Karpas-422 (cell line): ENCODE data around the gene RAD51B. TPM values are rescaled to one million over a fixed set of nuclear protein-coding genes. Genes with fewer than 3 reads are reported as not detected.

Source experiments
- DNase-seq: peaks from one replicate; pipeline ENCODE4 v3.0.0-alpha.2; 2015
- H2AFZ ChIP-seq: fragments of 200-600 bp; sonication (generic); 2 replicates; pipeline ENCODE4 v1.6.1; 2014; ENCODE audit warnings: antibody characterized with exemption, low read length, mixed read lengths
- H3K27ac ChIP-seq: fragments of 200-600 bp; sonication (generic); 2 replicates; pipeline ENCODE4 v1.5.1; 2014; ENCODE audit warnings: mild to moderate bottlenecking, low read length, moderate library complexity
- H3K27me3 ChIP-seq: fragments of 200-600 bp; sonication (generic); 2 replicates; pipeline ENCODE4 v1.6.1; 2014; ENCODE audit warnings: low read length, mixed read lengths
- H3K36me3 ChIP-seq: fragments of 200-600 bp; sonication (generic); 2 replicates; pipeline ENCODE4 v1.6.1; 2014; ENCODE audit warnings: low read length, mixed read lengths; ENCODE audit not compliant: insufficient read depth
- H3K4me1 ChIP-seq: fragments of 200-600 bp; sonication (generic); 2 replicates; pipeline ENCODE4 v1.6.1; 2014; ENCODE audit warnings: mild to moderate bottlenecking, low read length, mixed read lengths
- H3K4me2 ChIP-seq: fragments of 200-600 bp; sonication (generic); 2 replicates; pipeline ENCODE4 v1.6.1; 2014; ENCODE audit warnings: low read length, low read depth, mild to moderate bottlenecking; ENCODE audit not compliant: poor library complexity, severe bottlenecking
- H3K4me3 ChIP-seq: fragments of 200-600 bp; sonication (generic); 2 replicates; pipeline ENCODE4 v1.5.1; 2014; ENCODE audit warnings: mild to moderate bottlenecking, antibody characterized with exemption, low read length, mixed read lengths
- H3K79me2 ChIP-seq: fragments of 200-600 bp; sonication (generic); 2 replicates; pipeline ENCODE4 v1.6.1; 2014; ENCODE audit warnings: mild to moderate bottlenecking, low read length, mixed read lengths
- H3K9ac ChIP-seq: fragments of 200-600 bp; sonication (generic); 2 replicates; pipeline ENCODE4 v1.6.0; 2014; ENCODE audit warnings: low read length
- H3K9me2 ChIP-seq: fragments of 200-600 bp; sonication (generic), shearing (Covaris generic); replicated peaks from 2 replicates; pipeline ENCODE4 v1.6.0; 2014; ENCODE audit warnings: mild to moderate bottlenecking, low read length, moderate library complexity; ENCODE audit not compliant: insufficient read depth
- H3K9me3 ChIP-seq: fragments of 300-700, 200-600 bp; sonication (generic); 2 replicates; pipeline ENCODE4 v1.6.1; 2014; ENCODE audit warnings: low read length, mixed read lengths
- H4K20me1 ChIP-seq: fragments of 200-600 bp; sonication (generic); 2 replicates; pipeline ENCODE4 v1.6.1; 2014; ENCODE audit warnings: mild to moderate bottlenecking, antibody characterized with exemption, low read length, low read depth; ENCODE audit not compliant: insufficient read depth
- small RNA-seq: library from RNA; depleted of rRNA; stranded (forward); fragments of <200 nt; gene quantifications from one replicate; pipeline ENCODE3, GENCODE V24; 2014
- total RNA-seq: library from RNA; depleted of rRNA; stranded (reverse); fragments of >200 nt; shearing (Covaris generic); gene quantifications from 2 replicates; pipeline ENCODE4 v1.2.3, GENCODE V29; 2014; ENCODE audit warnings: low replicate concordance; rRNA removed

Gene RAD51B
- total RNA-seq, 1 experiment from 2014 or later: 107 TPM

- Histone ChIP-seq H3K9me3 (no peaks in the 10 kb centered on the region), H3K27ac (no peak overlapping the region), H3K9ac (no peak overlapping the region), H3K9me2 (no peaks in the 10 kb centered on the region), H3K79me2 (no peaks in the 10 kb centered on the region), H3K36me3 (no peaks in the 10 kb centered on the region), H3K4me2 (no peak overlapping the region), H3K27me3 (no peaks in the 10 kb centered on the region), H3K4me1 (no peaks in the 10 kb centered on the region), H4K20me1 (no peaks in the 10 kb centered on the region), H3K4me3 (no peak overlapping the region), H2AFZ (no peak overlapping the region)
- no peak for DNase-seq
Observed at GRCh38 chr14:68772761-68773381, 953.3 kb downstream of the RAD51B start.

- Histone ChIP-seq H4K20me1 (no peaks in the 10 kb centered on the region), H3K4me2 (no peak overlapping the region), H3K9ac (no peak overlapping the region), H3K27me3 (no peaks in the 10 kb centered on the region), H3K27ac (no peak overlapping the region), H2AFZ (no peak overlapping the region), H3K9me3 (no peaks in the 10 kb centered on the region), H3K4me3 (no peak overlapping the region), H3K9me2 (no peaks in the 10 kb centered on the region), H3K4me1 (no peaks in the 10 kb centered on the region), H3K79me2 (no peaks in the 10 kb centered on the region), H3K36me3 (no peaks in the 10 kb centered on the region)
- DNase-seq: no peak
Observed at GRCh38 chr14:68774771-68775613, 955.4 kb downstream of the RAD51B start.

GRCh38 chr14:68775614-68776126, 956.1 kb downstream of the RAD51B start:
- Histone ChIP-seq H3K4me3 (no peak overlapping the region), H2AFZ (no peak overlapping the region), H3K4me2 (no peak overlapping the region), H3K9me2 (no peaks in the 10 kb centered on the region), H4K20me1 (no peaks in the 10 kb centered on the region), H3K27me3 (no peaks in the 10 kb centered on the region), H3K9me3 (no peaks in the 10 kb centered on the region), H3K36me3 (no peaks in the 10 kb centered on the region), H3K9ac (no peak overlapping the region), H3K27ac (no peak overlapping the region), H3K4me1 (no peaks in the 10 kb centered on the region), H3K79me2 (no peaks in the 10 kb centered on the region)
- DNase-seq: peak; percentile 71

GRCh38 chr14:68777644-68778043, 958.1 kb downstream of the RAD51B start:
- H3K27me3 ChIP-seq: no peaks in the 10 kb centered on the region
- H2AFZ ChIP-seq: no peak overlapping the region
- H3K9me3 ChIP-seq: no peaks in the 10 kb centered on the region
- no peak overlapping the region for H3K27ac ChIP-seq
- no peak overlapping the region for H3K9ac ChIP-seq
- no peak overlapping the region for H3K4me3 ChIP-seq
- no peaks in the 10 kb centered on the region for H3K4me1 ChIP-seq
- no peak overlapping the region for H3K4me2 ChIP-seq
- DNase-seq: no peak
- H4K20me1 ChIP-seq: no peaks in the 10 kb centered on the region
- H3K9me2 ChIP-seq: no peaks in the 10 kb centered on the region
- H3K79me2 ChIP-seq: no peaks in the 10 kb centered on the region
- H3K36me3 ChIP-seq: no peaks in the 10 kb centered on the region

Small RNAs within 50 kb of the gene (small RNA-seq; reads per million reads assigned to genes)
- gene RN7SL108P: not detected
- gene RN7SL706P: 0.24 reads per million
- gene RNU6-921P: not detected

Other genes starting within 250 kb of the RAD51B start
- 76.5 and 112 TPM in 2 replicates for gene PIGH, start 219.5 kb upstream of the RAD51B start, total RNA-seq
- gene ARG2, start 199.9 kb upstream of the RAD51B start, total RNA-seq: 6.0 and 17.7 TPM in 2 replicates
- 105 and 106 TPM in 2 replicates for gene VTI1B, start 145.1 kb upstream of the RAD51B start, total RNA-seq
- 126 and 147 TPM in 2 replicates for gene RDH11, start 124.0 kb upstream of the RAD51B start, total RNA-seq
- not detected in 2 replicates for gene RDH12, start 117.9 kb upstream of the RAD51B start, total RNA-seq
- 31.3 and 47.0 TPM in 2 replicates for gene ZFYVE26, start 3.2 kb upstream of the RAD51B start, total RNA-seq